ENCODE measurements around the gene TWF2.

- TF ChIP-seq HMG20B (CRISPR knock-in tag; IDR thresholded peaks at IDR 0.05) (no peak), ATF4 (CRISPR knock-in tag; IDR thresholded peaks at IDR 0.05) (no peak), CBX3 (IDR thresholded peaks at IDR 0.05; ENCODE audit: borderline replicate concordance in 1 of 2, low read length in 2 of 2) (no peak), PHF20 (IDR thresholded peaks at IDR 0.05; ENCODE audit: partially characterized antibody) (no peak), POLR2A (conservative IDR thresholded peaks at IDR 0.05) (no peak), HMGXB4 (CRISPR knock-in tag; IDR thresholded peaks at IDR 0.05) (no peak), CTCF (IDR thresholded peaks at IDR 0.05 in 2 of 3, conservative IDR thresholded peaks at IDR 0.05 in 1 of 3; ENCODE audit: insufficient read depth in 2 of 3, low read depth in 1 of 3, low read length in 3 of 3) (no peak), REST (IDR thresholded peaks at IDR 0.05; ENCODE audit: borderline replicate concordance) (no peak), REST (CRISPR knock-in tag; IDR thresholded peaks at IDR 0.05; ENCODE audit: low read depth) (no peak), CAMTA2 (CRISPR knock-in tag; conservative IDR thresholded peaks at IDR 0.05) (no peak), MNT (conservative IDR thresholded peaks at IDR 0.05) (no peak), EZH2 (IDR thresholded peaks at IDR 0.05; ENCODE audit: borderline replicate concordance, low read depth, low read length) (no peak), CXXC5 (CRISPR knock-in tag; IDR thresholded peaks at IDR 0.05) (no peak), RUNX1 (IDR thresholded peaks at IDR 0.05; ENCODE audit: low read depth) (no peak)
These were observed 37.8 kb downstream of the TWF2 start for GRCh38 chr3:52200981-52201679.

Measured in K562 (cell line).